NOMO-1 (cell line): Measurements from ENCODE around the gene TCF12.

Experiments
- DNase-seq, 2 experiments: peaks; one replicate each; lab custom pipeline; 2025; ENCODE audit not compliant: unreplicated experiment in 2 of 2; lab: John Stamatoyannopoulos, UW

Gene TCF12

DNA sequence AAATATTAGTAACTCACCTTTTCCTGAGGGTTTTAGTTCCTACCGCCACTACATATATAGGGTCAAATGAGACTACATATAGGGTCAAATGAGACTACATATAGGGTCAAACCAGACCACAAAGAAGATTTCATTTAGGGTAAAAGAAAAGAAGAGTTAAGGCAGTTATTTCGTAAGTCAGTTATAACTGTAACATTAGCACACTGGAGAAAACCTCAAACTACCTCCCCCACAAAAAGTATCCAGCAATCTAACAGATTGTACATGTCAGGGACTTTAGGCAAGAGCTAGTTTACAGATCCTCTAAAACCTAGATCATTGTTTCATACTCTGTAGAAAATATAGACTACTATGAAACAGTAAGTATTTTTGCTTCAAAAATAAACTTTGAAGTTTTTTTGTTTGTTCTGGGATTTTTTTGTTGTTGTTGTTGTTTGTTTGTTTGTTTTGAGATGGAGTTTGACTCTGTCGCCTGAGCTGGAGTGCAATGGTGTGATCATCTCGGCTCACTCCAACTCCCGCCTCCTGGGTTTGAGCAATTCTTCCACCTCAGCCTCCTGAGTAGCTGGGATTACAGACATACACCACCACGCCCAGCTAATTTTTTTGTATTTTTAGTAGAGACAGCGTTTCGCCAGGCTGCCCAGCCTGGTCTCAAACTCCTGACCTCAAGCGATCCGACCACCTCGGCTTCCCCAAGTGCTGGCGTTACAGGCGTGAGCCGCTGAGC, 365.5 kb downstream of the TCF12 start:
- DNase-seq: peak; percentile 74 to 88

DNA sequence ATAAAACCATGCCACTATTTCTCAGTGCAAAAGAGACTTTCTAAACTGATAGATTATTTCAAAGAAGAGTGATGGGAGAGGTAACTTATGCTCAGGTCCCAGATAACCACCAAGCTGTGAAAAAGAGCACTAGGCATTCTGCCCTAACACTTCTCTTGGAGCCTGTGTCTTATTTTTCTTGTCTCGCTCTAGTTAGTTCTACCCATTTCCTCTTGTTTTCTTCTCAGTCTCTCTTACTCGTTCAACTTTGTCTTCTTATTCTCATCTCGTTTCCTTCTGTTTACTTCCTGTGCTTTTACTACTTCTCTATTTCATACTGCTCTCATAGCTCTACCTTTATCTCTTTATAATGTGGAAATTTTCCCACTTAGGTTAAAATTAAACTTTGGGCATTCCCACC, 366.1 kb downstream of the TCF12 start:
- peak in 1 of 2 experiments; percentile 70 for DNase-seq

DNA sequence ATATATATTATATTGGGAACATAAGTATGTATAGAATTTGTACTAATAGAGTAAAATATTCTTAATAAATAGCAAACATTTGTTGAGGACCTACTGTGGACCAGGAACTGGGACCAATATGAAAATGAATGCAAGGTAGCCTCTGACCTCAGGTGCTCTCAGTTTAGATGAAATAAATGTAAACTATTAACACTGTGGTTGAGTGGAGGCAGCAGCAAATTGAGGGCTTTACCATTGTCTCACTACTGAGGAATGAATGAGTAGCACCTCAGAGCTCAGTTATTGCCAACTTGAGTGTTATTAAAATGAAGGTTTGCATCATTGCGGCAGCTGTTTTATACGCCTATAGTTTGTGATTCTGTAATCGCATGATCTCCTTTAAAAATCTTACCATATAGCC, 366.9 kb downstream of the TCF12 start:
- DNase-seq: no peak

- DNase-seq: no peak
Observed at GRCh38 chr15:57286446-57287122, 368.1 kb downstream of the TCF12 start.

DNA sequence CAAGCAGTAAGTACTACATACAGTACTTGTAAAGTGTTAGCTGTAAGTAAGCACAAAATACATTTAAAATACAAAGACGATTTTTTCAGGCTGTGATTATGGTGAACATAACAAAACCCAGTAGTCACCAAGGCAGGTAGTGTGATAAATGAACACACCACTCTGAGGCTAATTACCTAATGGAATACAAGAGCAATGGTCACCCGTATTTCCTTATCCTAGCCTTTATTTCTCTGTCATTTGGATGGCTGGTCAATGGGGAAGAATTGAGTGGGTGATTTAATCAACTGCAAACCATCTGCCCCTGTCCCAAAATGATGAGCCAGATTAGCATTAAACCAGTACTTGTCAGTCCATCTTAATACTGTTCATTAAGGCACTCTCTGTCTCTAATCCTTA, 368.7 kb downstream of the TCF12 start:
- DNase-seq: no peak

GRCh38 chr15:57288926-57289580, 370.6 kb downstream of the TCF12 start:
- DNase-seq: peak; percentile 39

GRCh38 chr15:57290187-57290586, 371.7 kb downstream of the TCF12 start:
- DNase-seq: no peak

- DNase-seq: no peak
Observed at GRCh38 chr15:57290826-57291225, 372.4 kb downstream of the TCF12 start.

GRCh38 chr15:57296473-57297162, 378.2 kb downstream of the TCF12 start:
- DNase-seq: no peak

DNA sequence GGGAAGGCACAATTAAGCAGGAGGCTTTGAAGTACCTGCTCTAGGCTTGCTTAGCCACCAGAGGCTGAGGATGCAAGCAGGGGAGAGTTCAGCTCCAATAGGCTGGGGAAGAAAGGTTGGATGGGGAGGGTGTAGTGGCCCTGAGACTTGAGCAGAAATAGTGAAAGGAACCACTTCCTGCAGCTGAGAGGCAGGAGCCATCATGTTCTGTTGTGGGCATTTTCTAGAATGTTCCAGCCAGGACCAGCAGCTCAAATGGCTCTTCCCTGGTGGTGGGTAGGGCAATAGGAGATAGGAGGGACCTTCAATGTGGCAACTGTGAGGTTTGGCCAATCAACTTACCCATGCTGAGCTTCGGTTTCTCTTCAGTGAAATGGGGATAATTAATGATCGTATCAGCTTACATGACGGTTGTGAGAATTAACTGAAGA, 378.7 kb downstream of the TCF12 start:
- DNase-seq: no peak

GRCh38 chr15:57297630-57298029, 379.2 kb downstream of the TCF12 start:
- DNase-seq: no peak

GRCh38 chr15:57298204-57298603, 379.8 kb downstream of the TCF12 start:
- DNase-seq: no peak

DNA sequence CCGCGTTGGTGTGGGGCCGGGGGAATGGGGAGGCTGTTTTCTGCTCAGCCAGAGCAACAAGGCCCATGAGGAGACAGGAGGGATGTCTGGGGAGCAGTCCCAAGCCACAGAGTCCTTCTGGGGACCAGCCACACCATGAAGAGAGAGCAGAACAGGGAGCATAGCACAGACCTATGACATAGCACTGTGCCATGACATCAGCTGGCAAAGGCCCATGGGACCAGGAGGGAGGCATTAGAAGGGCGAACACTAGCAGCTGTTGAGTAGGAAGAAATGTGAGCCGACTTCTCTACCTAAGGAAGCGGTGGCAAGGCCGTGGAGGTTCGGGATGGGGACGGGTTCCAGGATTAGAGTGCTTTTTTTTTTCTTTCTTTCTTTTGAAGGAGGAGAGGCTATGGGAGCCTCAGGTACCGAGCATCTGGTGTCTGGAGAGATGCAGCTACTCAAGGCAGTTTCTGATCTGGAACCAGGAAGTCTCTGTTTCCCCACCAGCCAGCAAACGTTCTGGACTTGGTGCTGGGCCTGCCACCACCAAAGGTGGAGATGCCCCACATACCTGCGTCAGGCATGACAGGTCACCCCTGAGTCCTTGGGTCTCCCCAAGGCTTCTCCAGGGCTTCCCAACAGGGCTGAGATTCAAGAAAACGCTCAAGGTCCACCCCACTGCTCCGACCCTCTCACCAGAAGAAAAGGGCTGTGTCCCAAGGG, 380.6 kb downstream of the TCF12 start:
- DNase-seq: no peak

GRCh38 chr15:57301307-57301706, 382.9 kb downstream of the TCF12 start:
- DNase-seq: peak; percentile 20 to 29

GRCh38 chr15:57302640-57303257, 384.3 kb downstream of the TCF12 start:
- DNase-seq: peak in 1 of 2 experiments; percentile 38

DNA sequence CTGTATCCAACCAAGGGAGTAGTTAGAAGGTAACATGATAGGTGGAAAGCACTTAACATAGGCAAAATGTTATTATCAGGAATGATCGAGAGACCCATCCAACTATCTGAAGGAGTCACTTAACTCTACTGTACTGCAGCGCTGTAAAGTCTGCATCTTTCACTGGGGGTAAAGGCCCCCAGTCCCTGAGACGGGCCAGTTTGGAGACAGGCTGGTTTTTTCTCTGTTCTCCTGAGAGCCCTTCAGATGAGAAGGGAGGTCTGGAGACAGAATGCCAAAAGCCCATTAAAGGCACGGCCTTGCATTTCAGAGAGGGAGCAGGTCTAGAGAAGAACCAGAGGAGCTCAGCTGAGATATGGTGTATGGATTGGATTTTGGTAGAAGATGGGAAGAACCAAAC, 386.6 kb downstream of the TCF12 start:
- DNase-seq: no peak

GRCh38 chr15:57306161-57306943, 387.9 kb downstream of the TCF12 start:
- DNase-seq: peak; percentile 61 to 62

- DNase-seq: no peak
Observed at GRCh38 chr15:57306944-57307411, 388.5 kb downstream of the TCF12 start.

- DNase-seq: no peak
Observed at GRCh38 chr15:57307527-57308169, 389.2 kb downstream of the TCF12 start.
